IPS-11a (cell line): ENCODE data around the gene ONECUT3.

Experiments
- H3K4me3 ChIP-seq: one replicate; pipeline ENCODE4 v1.5.1; 2013; ENCODE audit warnings: low read depth, low read length, control low read depth

Gene ONECUT3

GRCh38 chr19:1813192-1814182 lies 60.2 kb downstream of the ONECUT3 start:
- no peak overlapping the region for H3K4me3 ChIP-seq

- no peak overlapping the region for H3K4me3 ChIP-seq
Measured at GRCh38 chr19:1814391-1814790, 61.1 kb downstream of the ONECUT3 start.

GRCh38 chr19:1814833-1815604 lies 61.7 kb downstream of the ONECUT3 start:
- H3K4me3 ChIP-seq = no peak overlapping the region

- H3K4me3 ChIP-seq = no peak overlapping the region
Measured at GRCh38 chr19:1815605-1816529, 62.6 kb downstream of the ONECUT3 start.

- no peak overlapping the region for H3K4me3 ChIP-seq
Measured at GRCh38 chr19:1816530-1817298, 63.4 kb downstream of the ONECUT3 start.

GRCh38 chr19:1817553-1818179 lies 64.4 kb downstream of the ONECUT3 start:
- H3K4me3 ChIP-seq = no peak overlapping the region

GRCh38 chr19:1818549-1819195 lies 65.4 kb downstream of the ONECUT3 start:
- H3K4me3 ChIP-seq = no peak overlapping the region

GRCh38 chr19:1819341-1820255 lies 66.3 kb downstream of the ONECUT3 start:
- H3K4me3 ChIP-seq = no peak overlapping the region

- H3K4me3 ChIP-seq = no peak overlapping the region
Measured at GRCh38 chr19:1822210-1822609, 68.9 kb downstream of the ONECUT3 start.

- H3K4me3 ChIP-seq = no peak overlapping the region
Measured at GRCh38 chr19:1823020-1823419, 69.7 kb downstream of the ONECUT3 start.

- no peak overlapping the region for H3K4me3 ChIP-seq
Measured at GRCh38 chr19:1823539-1824251, 70.4 kb downstream of the ONECUT3 start.

GRCh38 chr19:1824252-1824622 lies 70.9 kb downstream of the ONECUT3 start:
- no peak overlapping the region for H3K4me3 ChIP-seq

- H3K4me3 ChIP-seq = no peak overlapping the region
Measured at GRCh38 chr19:1825909-1826556, 72.7 kb downstream of the ONECUT3 start.

- no peak overlapping the region for H3K4me3 ChIP-seq
Measured at GRCh38 chr19:1826557-1827521, 73.5 kb downstream of the ONECUT3 start.

- no peak overlapping the region for H3K4me3 ChIP-seq
Measured at GRCh38 chr19:1827566-1828278, 74.4 kb downstream of the ONECUT3 start.
